Neural cell (in vitro differentiated cells): ENCODE results near the gene SPATS2. TPM values are rescaled to one million over a fixed set of nuclear protein-coding genes. Genes with fewer than 3 reads are reported as not detected.

Source experiments
- H2AFZ ChIP-seq: fragments of 200-600, 300-800 bp; sonication (generic), shearing (Covaris generic); 2 replicates; pipeline ENCODE4 v1.6.0; 2014; ENCODE audit warnings: low read depth, mild to moderate bottlenecking, antibody characterized with exemption, low read length, moderate library complexity
- H3F3A ChIP-seq: fragments of 200-600 bp; shearing (Covaris generic); 2 replicates; pipeline ENCODE4 v1.6.1; 2016; ENCODE audit warnings: mild to moderate bottlenecking, moderate library complexity, mixed read lengths, antibody characterized with exemption, low read length; ENCODE audit not compliant: insufficient read depth, poor library complexity, severe bottlenecking
- H3K27ac ChIP-seq: fragments of 200-600, 300-800 bp; sonication (generic), shearing (Covaris generic); 2 replicates; pipeline ENCODE4 v1.5.1; 2014; ENCODE audit warnings: mild to moderate bottlenecking, low read length, moderate library complexity
- H3K27me3 ChIP-seq: fragments of 300-800, 200-600 bp; sonication (generic), shearing (Covaris generic); 2 replicates; pipeline ENCODE4 v1.6.0; 2014; ENCODE audit warnings: mild to moderate bottlenecking, low read depth, low read length, moderate library complexity; ENCODE audit not compliant: insufficient read depth
- H3K36me3 ChIP-seq: fragments of 300-800, 200-600 bp; sonication (generic), shearing (Covaris generic); 2 replicates; pipeline ENCODE4 v1.5.1; 2014; ENCODE audit warnings: mild to moderate bottlenecking, antibody characterized with exemption, low read length, moderate library complexity; ENCODE audit not compliant: insufficient read depth
- H3K4me2 ChIP-seq: fragments of 300-800, 200-600 bp; sonication (generic), shearing (Covaris generic); 2 replicates; pipeline ENCODE4 v1.6.0; 2014; ENCODE audit warnings: mild to moderate bottlenecking, low read length
- H3K4me3 ChIP-seq: fragments of 300-800, 200-600 bp; sonication (generic), shearing (Covaris generic); 2 replicates; pipeline ENCODE4 v1.5.1; 2014; ENCODE audit warnings: mild to moderate bottlenecking, low read length, moderate library complexity
- H3K79me2 ChIP-seq: fragments of 200-600 bp; shearing (Covaris generic); replicated peaks from 2 replicates; pipeline ENCODE4 v1.6.0; 2014; ENCODE audit warnings: mild to moderate bottlenecking, low read length, moderate library complexity; ENCODE audit not compliant: insufficient read depth
- H3K9ac ChIP-seq: fragments of 300-800, 200-600 bp; sonication (generic), shearing (Covaris generic); 2 replicates; pipeline ENCODE4 v1.6.1; 2016; ENCODE audit warnings: mild to moderate bottlenecking, low read length, mixed read lengths
- H3K9me2 ChIP-seq: fragments of 200-600 bp; shearing (Covaris generic); 2 replicates; pipeline ENCODE4 v1.6.1; 2016; ENCODE audit warnings: mild to moderate bottlenecking, low read length, mixed read lengths; ENCODE audit not compliant: insufficient read depth
- H3K9me3 ChIP-seq: fragments of 200-600, 300-800 bp; sonication (generic), shearing (Covaris generic); 2 replicates; pipeline ENCODE4 v1.6.1; 2016; ENCODE audit warnings: mild to moderate bottlenecking, mixed run types, low read length, moderate library complexity, mixed read lengths
- H4K20me1 ChIP-seq: fragments of 200-600 bp; shearing (Covaris generic); 2 replicates; pipeline ENCODE4 v1.6.1; 2016; ENCODE audit warnings: mild to moderate bottlenecking, mixed run types; ENCODE audit not compliant: insufficient read depth
- EP300 ChIP-seq: fragments of 450-650 bp; conservative IDR thresholded peaks from 2 replicates; pipeline ENCODE4 v1.6.1; 2014; ENCODE audit warnings: antibody characterized with exemption, mild to moderate bottlenecking, moderate library complexity; ENCODE audit not compliant: poor library complexity, severe bottlenecking
- EZH2 ChIP-seq: fragments of 200-600, 300-800 bp; shearing (Covaris generic), sonication (generic); IDR thresholded peaks from 2 replicates; pipeline ENCODE4 v1.6.1; 2014; ENCODE audit warnings: antibody characterized with exemption, low read length, borderline replicate concordance, mild to moderate bottlenecking; ENCODE audit not compliant: insufficient read depth, poor library complexity, severe bottlenecking
- MXI1 ChIP-seq: fragments of 450-650 bp; conservative IDR thresholded peaks from 2 replicates; pipeline ENCODE4 v1.6.1; 2014; ENCODE audit warnings: antibody characterized with exemption, mild to moderate bottlenecking; ENCODE audit not compliant: poor library complexity, severe bottlenecking
- POLR2AphosphoS5 ChIP-seq: IDR thresholded peaks from 2 replicates; pipeline ENCODE4 v1.6.1; 2012
- RAD21 ChIP-seq: fragments of 450-650 bp; conservative IDR thresholded peaks from 2 replicates; pipeline ENCODE4 v1.6.1; 2014; ENCODE audit warnings: antibody characterized with exemption, mild to moderate bottlenecking, moderate library complexity
- SMC3 ChIP-seq: fragments of 450-650 bp; conservative IDR thresholded peaks from 2 replicates; pipeline ENCODE4 v1.6.1; 2014; ENCODE audit warnings: antibody characterized with exemption, mild to moderate bottlenecking, moderate library complexity; ENCODE audit not compliant: poor library complexity
- TAF1 ChIP-seq: IDR thresholded peaks from 2 replicates; pipeline ENCODE4 v1.6.1; 2012; ENCODE audit warnings: low read depth
- polyA plus RNA-seq: library from polyadenylated mRNA; depleted of rRNA; stranded (reverse); fragments of >200 nt; gene quantifications from 2 replicates; pipeline ENCODE4 v1.2.3, GENCODE V29; 2014
- TF ChIP-seq, protein P1 (sequence below): IDR thresholded peaks from 2 replicates; pipeline ENCODE4 v1.6.1; 2012; ENCODE audit warnings: borderline replicate concordance
- TF ChIP-seq, protein P2 (sequence below): fragments of 450-650 bp; IDR thresholded peaks from 2 replicates; pipeline ENCODE4 v1.5.1; 2014; ENCODE audit warnings: antibody characterized with exemption, mild to moderate bottlenecking, moderate library complexity; ENCODE audit not compliant: poor library complexity, severe bottlenecking

The SPATS2 gene
- polyA plus RNA-seq, 1 donor from 2014 or later, result 58.4 TPM

DNA sequence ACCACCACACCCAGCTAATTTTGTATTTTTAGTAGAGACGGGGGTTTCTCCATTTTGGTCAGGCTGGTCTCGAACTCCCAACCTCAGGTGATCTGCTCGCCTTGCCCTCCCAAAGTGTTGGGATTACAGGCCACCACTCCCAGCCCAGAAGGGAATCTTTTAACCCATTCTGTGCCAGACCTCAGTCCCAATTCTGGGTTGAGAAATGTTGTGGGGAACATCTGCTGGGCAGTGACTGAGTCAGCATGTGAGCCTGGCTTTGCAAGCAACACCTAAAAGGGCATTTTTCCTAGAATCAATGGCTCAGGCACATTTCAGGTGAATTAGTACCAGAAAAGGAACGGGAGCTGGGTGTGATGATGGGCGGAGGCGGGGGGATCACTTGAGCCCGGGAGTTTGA, 7.6 kb upstream of the SPATS2 start:
- H3K4me3 ChIP-seq, result no peak overlapping the region
- H3F3A ChIP-seq, result no peaks in the 10 kb centered on the region
- H3K4me2 ChIP-seq, result no peak overlapping the region
- H3K9me2 ChIP-seq, result no peaks in the 10 kb centered on the region
- TF ChIP-seq TAF1, result no peak
- TF ChIP-seq POLR2AphosphoS5, result no peak
- no peak for TF ChIP-seq EP300
- TF ChIP-seq MXI1, result no peak
- TF ChIP-seq, protein P1, sequence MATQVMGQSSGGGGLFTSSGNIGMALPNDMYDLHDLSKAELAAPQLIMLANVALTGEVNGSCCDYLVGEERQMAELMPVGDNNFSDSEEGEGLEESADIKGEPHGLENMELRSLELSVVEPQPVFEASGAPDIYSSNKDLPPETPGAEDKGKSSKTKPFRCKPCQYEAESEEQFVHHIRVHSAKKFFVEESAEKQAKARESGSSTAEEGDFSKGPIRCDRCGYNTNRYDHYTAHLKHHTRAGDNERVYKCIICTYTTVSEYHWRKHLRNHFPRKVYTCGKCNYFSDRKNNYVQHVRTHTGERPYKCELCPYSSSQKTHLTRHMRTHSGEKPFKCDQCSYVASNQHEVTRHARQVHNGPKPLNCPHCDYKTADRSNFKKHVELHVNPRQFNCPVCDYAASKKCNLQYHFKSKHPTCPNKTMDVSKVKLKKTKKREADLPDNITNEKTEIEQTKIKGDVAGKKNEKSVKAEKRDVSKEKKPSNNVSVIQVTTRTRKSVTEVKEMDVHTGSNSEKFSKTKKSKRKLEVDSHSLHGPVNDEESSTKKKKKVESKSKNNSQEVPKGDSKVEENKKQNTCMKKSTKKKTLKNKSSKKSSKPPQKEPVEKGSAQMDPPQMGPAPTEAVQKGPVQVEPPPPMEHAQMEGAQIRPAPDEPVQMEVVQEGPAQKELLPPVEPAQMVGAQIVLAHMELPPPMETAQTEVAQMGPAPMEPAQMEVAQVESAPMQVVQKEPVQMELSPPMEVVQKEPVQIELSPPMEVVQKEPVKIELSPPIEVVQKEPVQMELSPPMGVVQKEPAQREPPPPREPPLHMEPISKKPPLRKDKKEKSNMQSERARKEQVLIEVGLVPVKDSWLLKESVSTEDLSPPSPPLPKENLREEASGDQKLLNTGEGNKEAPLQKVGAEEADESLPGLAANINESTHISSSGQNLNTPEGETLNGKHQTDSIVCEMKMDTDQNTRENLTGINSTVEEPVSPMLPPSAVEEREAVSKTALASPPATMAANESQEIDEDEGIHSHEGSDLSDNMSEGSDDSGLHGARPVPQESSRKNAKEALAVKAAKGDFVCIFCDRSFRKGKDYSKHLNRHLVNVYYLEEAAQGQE, result no peak
- TF ChIP-seq, protein P2, sequence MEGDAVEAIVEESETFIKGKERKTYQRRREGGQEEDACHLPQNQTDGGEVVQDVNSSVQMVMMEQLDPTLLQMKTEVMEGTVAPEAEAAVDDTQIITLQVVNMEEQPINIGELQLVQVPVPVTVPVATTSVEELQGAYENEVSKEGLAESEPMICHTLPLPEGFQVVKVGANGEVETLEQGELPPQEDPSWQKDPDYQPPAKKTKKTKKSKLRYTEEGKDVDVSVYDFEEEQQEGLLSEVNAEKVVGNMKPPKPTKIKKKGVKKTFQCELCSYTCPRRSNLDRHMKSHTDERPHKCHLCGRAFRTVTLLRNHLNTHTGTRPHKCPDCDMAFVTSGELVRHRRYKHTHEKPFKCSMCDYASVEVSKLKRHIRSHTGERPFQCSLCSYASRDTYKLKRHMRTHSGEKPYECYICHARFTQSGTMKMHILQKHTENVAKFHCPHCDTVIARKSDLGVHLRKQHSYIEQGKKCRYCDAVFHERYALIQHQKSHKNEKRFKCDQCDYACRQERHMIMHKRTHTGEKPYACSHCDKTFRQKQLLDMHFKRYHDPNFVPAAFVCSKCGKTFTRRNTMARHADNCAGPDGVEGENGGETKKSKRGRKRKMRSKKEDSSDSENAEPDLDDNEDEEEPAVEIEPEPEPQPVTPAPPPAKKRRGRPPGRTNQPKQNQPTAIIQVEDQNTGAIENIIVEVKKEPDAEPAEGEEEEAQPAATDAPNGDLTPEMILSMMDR, result no peak
- no peak for TF ChIP-seq SMC3
- no peak for TF ChIP-seq RAD21
- TF ChIP-seq EZH2, result no peak
- H2AFZ ChIP-seq, result no peak overlapping the region
- H4K20me1 ChIP-seq, result no peaks in the 10 kb centered on the region
- H3K9me3 ChIP-seq, result no peaks in the 10 kb centered on the region
- no peak overlapping the region for H3K9ac ChIP-seq
- H3K27ac ChIP-seq, result no peak overlapping the region
- H3K79me2 ChIP-seq, result no peaks in the 10 kb centered on the region
- H3K36me3 ChIP-seq, result no peaks in the 10 kb centered on the region
- H3K27me3 ChIP-seq, result no peaks in the 10 kb centered on the region

DNA sequence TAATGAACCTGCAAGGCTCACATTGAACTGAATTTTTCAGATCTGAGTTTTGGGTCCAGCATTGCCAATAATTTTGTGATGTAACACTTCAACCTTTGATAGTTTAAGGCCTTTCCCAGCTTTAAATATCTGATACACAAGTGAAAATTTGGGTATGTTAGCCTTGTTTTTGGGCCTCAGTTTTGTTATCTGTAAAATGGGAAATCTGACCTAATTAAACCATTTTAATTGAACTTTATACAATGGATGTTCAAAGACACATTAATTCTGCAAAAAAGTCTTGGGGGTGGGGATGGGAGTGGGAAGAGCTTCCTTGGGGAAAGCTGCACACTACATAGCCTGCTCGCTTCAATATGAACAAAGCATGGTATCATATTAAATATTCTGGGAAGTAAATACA, 5.2 kb upstream of the SPATS2 start:
- Histone ChIP-seq H3K4me3 (no peak overlapping the region), H3K9ac (no peak overlapping the region), H3K4me2 (no peak overlapping the region), H3K27me3 (no peaks in the 10 kb centered on the region), H3K79me2 (no peaks in the 10 kb centered on the region), H3K36me3 (no peaks in the 10 kb centered on the region), H4K20me1 (no peaks in the 10 kb centered on the region), H3K27ac (no peak overlapping the region), H3K9me2 (no peaks in the 10 kb centered on the region), H3K9me3 (no peaks in the 10 kb centered on the region), H2AFZ (no peak overlapping the region), H3F3A (no peaks in the 10 kb centered on the region)
- TF ChIP-seq EP300, result no peak
- no peak for TF ChIP-seq SMC3
- TF ChIP-seq MXI1, result no peak
- no peak for TF ChIP-seq EZH2
- no peak for TF ChIP-seq TAF1
- TF ChIP-seq POLR2AphosphoS5, result no peak
- TF ChIP-seq, protein P1, result no peak
- TF ChIP-seq RAD21, result no peak
- TF ChIP-seq, protein P2, result no peak
